T-helper 9 cell (primary cell): Measurements from ENCODE around the gene TMEM82.

ENCODE experiments used
- DNase-seq: peaks from one replicate; pipeline ENCODE4 v3.0.0-alpha.2; 2020

Gene TMEM82

GRCh38 chr1:15720861-15721260 lies 21.4 kb upstream of the TMEM82 start:
- DNase-seq: no peak

GRCh38 chr1:15722411-15722810 lies 19.9 kb upstream of the TMEM82 start:
- no peak for DNase-seq

- no peak for DNase-seq
These were observed 19.3 kb upstream of the TMEM82 start for GRCh38 chr1:15722836-15723532.

GRCh38 chr1:15723631-15724246 lies 18.6 kb upstream of the TMEM82 start:
- DNase-seq: no peak

GRCh38 chr1:15724949-15725880 lies 17.1 kb upstream of the TMEM82 start:
- no peak for DNase-seq

- DNase-seq: no peak
These were observed 15.8 kb upstream of the TMEM82 start for GRCh38 chr1:15726508-15726907.

- DNase-seq: no peak
These were observed 15.3 kb upstream of the TMEM82 start for GRCh38 chr1:15727021-15727420.

GRCh38 chr1:15727424-15727823 lies 14.9 kb upstream of the TMEM82 start:
- DNase-seq: no peak

- DNase-seq: no peak
These were observed 14.3 kb upstream of the TMEM82 start for GRCh38 chr1:15727866-15728534.

- DNase-seq: no peak
These were observed 13.2 kb upstream of the TMEM82 start for GRCh38 chr1:15728937-15729657.

- DNase-seq: no peak
These were observed 11.9 kb upstream of the TMEM82 start for GRCh38 chr1:15730423-15730822.

- no peak for DNase-seq
These were observed 11.4 kb upstream of the TMEM82 start for GRCh38 chr1:15730936-15731335.

GRCh38 chr1:15731735-15732685 lies 10.3 kb upstream of the TMEM82 start:
- DNase-seq: no peak

GRCh38 chr1:15732686-15733081 lies 9.6 kb upstream of the TMEM82 start:
- no peak for DNase-seq

- DNase-seq: no peak
These were observed 9.0 kb upstream of the TMEM82 start for GRCh38 chr1:15733218-15733725.

GRCh38 chr1:15733726-15734226 lies 8.5 kb upstream of the TMEM82 start:
- DNase-seq: no peak

- no peak for DNase-seq
These were observed 8.0 kb upstream of the TMEM82 start for GRCh38 chr1:15734296-15734695.

- DNase-seq: no peak
These were observed 7.4 kb upstream of the TMEM82 start for GRCh38 chr1:15734901-15735300.

GRCh38 chr1:15735304-15736037 lies 6.8 kb upstream of the TMEM82 start:
- DNase-seq: no peak
